Mesangial cell (primary cell): ENCODE measurements around the gene CCDC68. TPM values are rescaled to one million over a fixed set of nuclear protein-coding genes. Genes with fewer than 3 reads are reported as not detected.

Experiments used
- total RNA-seq: library from RNA; depleted of rRNA; stranded (reverse); fragments of >200 nt; gene quantifications from 2 replicates; pipeline ENCODE4 v1.2.3, GENCODE V29; 2015

The CCDC68 gene, protein sequence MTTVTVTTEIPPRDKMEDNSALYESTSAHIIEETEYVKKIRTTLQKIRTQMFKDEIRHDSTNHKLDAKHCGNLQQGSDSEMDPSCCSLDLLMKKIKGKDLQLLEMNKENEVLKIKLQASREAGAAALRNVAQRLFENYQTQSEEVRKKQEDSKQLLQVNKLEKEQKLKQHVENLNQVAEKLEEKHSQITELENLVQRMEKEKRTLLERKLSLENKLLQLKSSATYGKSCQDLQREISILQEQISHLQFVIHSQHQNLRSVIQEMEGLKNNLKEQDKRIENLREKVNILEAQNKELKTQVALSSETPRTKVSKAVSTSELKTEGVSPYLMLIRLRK
- 1.0 and 2.6 TPM in 2 replicates for total RNA-seq

DNA sequence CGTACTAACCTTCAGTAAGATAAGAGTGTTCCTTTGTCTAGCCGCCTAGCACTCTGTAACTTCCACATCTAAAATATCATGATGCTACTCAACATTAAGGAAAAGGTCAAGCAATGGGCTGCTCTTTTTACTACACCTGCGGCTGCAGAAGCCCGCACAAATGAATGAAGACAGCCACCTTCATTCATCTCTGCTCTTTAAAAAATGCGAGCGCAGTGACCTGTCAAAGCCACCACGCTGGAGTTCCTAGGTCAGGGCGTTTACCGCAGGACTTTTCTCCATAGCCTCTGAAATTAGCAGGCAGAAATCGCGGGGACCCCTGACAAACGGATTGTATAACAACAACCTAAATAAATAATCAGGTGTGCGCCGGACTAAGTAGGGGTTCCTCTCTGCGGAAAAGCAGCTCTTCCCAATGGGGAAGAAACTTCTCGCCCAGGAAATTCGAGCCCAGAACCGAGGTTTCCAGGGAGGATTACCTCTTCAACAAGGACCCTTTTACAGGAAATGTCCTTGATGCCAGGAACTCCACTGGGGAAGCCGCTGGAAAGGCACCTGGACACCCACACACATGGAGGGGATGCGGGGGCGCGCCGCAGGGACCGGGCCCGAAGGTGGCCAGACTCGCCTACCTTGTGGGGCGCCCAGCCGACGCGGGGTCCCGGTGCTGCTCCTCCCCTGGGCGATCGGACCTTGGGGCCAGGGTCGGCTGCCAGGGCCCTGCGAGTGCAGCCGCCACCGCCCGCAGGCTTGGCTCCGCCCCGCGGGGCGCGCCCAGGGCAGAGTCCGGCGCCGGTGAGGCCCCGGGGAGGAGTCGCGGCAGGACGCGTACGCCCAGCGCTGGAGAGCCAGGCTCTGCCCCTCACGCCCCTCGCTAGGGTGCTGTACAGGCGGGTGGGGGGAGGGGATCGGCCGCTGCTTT, at the start of gene CCDC68:
TSS of gene CCDC68 (minus strand) at position 758 of the 922 bp plus-strand sequence. CDS start 16,670 bp downstream, outside the sequence.

Other genes starting within 250 kb of the CCDC68 start
- 1.6 and 3.0 TPM in 2 replicates for gene RAB27B, start 131.0 kb downstream of the CCDC68 start, total RNA-seq